Measurements from ENCODE around the gene TRIP10.

GRCh38 chr19:6717036-6717435 lies 22.4 kb upstream of the TRIP10 start:
- TF ChIP-seq POLR2A (IDR thresholded peaks at IDR 0.05) (no peak), CTCF (IDR thresholded peaks at IDR 0.05) (no peak)

All from ovary (tissue), 3 donors.